ENCODE data around the gene OR51L1.

DNA sequence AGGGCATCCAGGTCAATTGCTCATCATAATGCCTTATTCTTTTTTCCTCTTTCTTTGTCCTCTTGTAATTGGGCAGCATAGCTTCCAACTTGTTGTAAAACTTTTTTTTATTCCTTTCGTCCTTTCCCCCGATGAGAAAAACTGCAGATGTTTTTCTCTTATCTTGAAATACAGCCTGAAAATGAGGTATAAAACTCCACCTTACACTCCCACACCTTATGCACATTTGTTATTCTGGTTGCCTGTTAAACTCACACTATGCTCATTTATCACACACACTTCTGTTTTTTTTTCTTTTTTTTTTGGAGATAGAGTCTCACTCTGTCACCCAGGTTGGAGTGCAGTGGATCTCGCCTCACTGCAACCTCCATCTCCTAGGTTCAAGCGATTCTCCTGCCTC lies 37.3 kb upstream of the OR51L1 start:
- TF ChIP-seq, protein P1, sequence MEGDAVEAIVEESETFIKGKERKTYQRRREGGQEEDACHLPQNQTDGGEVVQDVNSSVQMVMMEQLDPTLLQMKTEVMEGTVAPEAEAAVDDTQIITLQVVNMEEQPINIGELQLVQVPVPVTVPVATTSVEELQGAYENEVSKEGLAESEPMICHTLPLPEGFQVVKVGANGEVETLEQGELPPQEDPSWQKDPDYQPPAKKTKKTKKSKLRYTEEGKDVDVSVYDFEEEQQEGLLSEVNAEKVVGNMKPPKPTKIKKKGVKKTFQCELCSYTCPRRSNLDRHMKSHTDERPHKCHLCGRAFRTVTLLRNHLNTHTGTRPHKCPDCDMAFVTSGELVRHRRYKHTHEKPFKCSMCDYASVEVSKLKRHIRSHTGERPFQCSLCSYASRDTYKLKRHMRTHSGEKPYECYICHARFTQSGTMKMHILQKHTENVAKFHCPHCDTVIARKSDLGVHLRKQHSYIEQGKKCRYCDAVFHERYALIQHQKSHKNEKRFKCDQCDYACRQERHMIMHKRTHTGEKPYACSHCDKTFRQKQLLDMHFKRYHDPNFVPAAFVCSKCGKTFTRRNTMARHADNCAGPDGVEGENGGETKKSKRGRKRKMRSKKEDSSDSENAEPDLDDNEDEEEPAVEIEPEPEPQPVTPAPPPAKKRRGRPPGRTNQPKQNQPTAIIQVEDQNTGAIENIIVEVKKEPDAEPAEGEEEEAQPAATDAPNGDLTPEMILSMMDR (IDR thresholded peaks at IDR 0.05; ENCODE audit: insufficient read depth, low read length): no peak
- no peak for TF ChIP-seq POLR2AphosphoS5 (IDR thresholded peaks at IDR 0.05; ENCODE audit: low read depth)
- TF ChIP-seq, protein P2, sequence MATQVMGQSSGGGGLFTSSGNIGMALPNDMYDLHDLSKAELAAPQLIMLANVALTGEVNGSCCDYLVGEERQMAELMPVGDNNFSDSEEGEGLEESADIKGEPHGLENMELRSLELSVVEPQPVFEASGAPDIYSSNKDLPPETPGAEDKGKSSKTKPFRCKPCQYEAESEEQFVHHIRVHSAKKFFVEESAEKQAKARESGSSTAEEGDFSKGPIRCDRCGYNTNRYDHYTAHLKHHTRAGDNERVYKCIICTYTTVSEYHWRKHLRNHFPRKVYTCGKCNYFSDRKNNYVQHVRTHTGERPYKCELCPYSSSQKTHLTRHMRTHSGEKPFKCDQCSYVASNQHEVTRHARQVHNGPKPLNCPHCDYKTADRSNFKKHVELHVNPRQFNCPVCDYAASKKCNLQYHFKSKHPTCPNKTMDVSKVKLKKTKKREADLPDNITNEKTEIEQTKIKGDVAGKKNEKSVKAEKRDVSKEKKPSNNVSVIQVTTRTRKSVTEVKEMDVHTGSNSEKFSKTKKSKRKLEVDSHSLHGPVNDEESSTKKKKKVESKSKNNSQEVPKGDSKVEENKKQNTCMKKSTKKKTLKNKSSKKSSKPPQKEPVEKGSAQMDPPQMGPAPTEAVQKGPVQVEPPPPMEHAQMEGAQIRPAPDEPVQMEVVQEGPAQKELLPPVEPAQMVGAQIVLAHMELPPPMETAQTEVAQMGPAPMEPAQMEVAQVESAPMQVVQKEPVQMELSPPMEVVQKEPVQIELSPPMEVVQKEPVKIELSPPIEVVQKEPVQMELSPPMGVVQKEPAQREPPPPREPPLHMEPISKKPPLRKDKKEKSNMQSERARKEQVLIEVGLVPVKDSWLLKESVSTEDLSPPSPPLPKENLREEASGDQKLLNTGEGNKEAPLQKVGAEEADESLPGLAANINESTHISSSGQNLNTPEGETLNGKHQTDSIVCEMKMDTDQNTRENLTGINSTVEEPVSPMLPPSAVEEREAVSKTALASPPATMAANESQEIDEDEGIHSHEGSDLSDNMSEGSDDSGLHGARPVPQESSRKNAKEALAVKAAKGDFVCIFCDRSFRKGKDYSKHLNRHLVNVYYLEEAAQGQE (IDR thresholded peaks at IDR 0.05; ENCODE audit: insufficient replicate concordance, low read depth): no peak
